ENCODE data around the gene SHISA2.

Gene SHISA2

GRCh38 chr13:26017932-26018665 lies 33.7 kb downstream of the SHISA2 start:
- no peak overlapping the region for H3K4me3 ChIP-seq (ENCODE audit: low read depth, low read length)
- no peak for DNase-seq (ENCODE audit: low read depth)
- no peak for TF ChIP-seq CTCF (IDR thresholded peaks at IDR 0.05; ENCODE audit: control insufficient read depth, extremely low read depth, insufficient read depth)

GRCh38 chr13:26017196-26017921 lies 34.5 kb downstream of the SHISA2 start:
- DNase-seq (ENCODE audit: low read depth), result no peak
- no peak for TF ChIP-seq CTCF (IDR thresholded peaks at IDR 0.05; ENCODE audit: control insufficient read depth, extremely low read depth, insufficient read depth)
- no peak overlapping the region for H3K4me3 ChIP-seq (ENCODE audit: low read depth, low read length)

DNA sequence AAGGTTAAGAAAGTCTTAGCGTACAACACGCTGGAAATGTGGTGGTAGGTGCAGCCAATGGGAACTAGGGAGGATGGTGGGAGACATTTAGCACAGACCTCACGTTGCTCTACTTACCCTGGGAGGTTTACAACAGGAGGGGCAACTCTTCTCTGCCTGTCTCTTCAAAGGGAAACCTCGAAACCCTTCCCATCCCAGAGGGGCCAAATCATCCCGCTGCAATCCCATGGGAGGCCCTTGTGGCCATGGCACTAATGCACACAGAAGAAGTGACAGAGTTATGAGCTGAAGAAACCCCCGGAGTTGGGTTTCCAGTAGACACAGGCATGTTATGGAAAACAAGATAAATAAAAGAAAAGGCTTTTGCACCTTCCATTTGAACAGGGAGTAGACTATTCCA lies 35.6 kb downstream of the SHISA2 start:
- DNase-seq (ENCODE audit: low read depth), result no peak
- TF ChIP-seq CTCF (IDR thresholded peaks at IDR 0.05; ENCODE audit: control insufficient read depth, extremely low read depth, insufficient read depth), result no peak
- no peak overlapping the region for H3K4me3 ChIP-seq (ENCODE audit: low read depth, low read length)

DNA sequence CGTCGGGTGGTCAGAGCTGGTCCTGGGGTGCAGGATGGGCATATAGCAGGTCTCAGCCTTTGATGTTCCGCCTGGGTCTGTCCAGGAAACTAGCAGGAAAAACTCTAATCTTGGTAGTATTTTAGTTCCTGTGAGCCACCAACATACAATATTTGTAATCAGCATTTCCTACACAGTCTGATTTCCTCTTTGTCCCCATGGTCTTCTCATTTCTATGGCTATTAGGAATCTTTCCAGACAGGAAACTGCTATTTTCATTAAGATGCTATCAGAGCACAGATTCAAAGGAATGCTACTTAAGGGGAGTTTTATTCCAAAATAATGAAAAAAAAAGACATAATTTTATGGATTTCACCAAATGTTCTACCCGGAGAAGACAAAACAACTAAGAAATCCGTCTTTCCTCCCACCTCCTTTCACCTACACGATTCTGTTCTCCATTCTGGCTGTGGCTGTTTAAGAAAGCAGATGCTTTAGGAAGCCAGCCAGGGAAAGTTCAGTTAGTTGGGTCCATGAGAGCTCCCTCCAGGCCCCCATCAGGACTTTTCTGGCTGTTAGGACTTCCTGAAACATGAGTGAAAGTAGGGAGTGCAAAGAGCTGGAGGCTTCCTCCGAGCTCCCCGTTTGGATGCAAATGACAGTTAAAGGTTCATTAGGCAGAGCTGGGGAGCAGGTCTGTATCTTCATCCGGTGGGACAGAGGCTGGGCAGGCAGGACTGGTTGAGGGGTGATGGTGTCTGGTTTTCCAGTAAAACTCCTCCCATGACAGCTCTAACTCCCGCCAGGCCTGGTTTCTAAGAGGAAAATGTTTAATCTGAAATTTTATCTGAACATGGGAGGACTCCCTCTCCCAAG lies 36.3 kb downstream of the SHISA2 start:
- DNase-seq (ENCODE audit: low read depth), result no peak
- TF ChIP-seq CTCF (IDR thresholded peaks at IDR 0.05; ENCODE audit: control insufficient read depth, extremely low read depth, insufficient read depth), result no peak
- no peak overlapping the region for H3K4me3 ChIP-seq (ENCODE audit: low read depth, low read length)

DNA sequence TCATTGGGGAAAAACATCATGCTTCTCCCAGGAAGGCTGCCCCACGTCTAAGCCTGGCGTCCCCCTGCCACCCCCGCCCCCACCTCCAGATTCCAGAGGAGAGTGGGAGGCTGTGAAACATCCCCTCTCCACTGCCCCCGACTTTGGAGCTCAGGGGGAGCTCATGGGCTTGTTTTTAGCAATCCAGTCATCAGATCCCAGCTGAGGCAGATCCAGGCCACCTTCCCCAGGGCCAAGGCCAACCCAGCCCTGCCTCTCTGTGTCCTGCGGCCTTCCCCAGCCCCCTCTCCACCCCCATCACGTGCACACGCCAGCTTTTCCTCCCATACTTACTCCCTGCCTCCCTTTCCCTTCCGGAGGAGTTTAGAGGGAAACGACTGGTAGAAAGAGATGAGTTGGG lies 38.8 kb downstream of the SHISA2 start:
- TF ChIP-seq CTCF (IDR thresholded peaks at IDR 0.05; ENCODE audit: control insufficient read depth, extremely low read depth, insufficient read depth), result no peak
- no peak for DNase-seq (ENCODE audit: low read depth)
- H3K4me3 ChIP-seq (ENCODE audit: low read depth, low read length), result no peak overlapping the region

DNA sequence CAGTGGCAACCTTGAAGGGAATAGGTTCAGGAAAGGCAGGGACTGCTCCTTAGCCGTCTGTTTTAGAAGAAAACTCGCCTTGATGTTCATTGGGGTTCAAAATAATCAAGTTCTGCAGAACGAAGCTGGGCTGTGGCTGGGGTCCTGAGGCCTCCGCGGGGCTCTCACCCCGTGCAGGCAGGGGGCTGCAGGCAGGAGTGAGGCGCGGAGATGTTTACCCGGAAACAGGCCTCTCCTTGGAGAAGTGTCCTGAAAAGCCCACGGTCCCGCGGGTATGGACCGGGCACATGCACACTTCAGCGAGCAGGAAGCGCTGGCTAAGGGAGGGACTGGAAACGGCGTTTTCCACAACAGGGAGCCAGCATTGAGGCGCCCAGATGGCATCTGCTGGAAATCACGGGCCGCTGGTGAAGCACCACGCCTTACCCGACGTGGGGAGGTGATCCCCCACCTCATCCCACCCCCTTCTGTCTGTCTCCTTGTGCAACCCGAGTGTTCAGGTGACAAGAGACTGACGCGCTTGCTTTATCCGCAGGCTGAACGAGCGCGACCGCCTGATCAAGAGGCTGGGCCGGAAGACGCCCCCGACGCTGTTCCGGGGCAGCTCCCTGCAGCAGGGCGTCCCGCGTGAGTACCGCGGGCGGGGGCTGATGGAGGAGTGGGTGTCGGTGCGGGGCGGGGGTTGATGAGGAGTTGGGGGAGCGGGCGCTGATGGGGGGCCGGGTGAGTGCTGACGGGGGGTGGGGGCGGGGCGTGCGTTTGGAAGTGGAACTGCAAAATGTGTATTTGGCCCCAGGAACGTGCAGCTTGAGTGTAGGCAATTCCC lies 39.6 kb downstream of the SHISA2 start:
- DNase-seq (ENCODE audit: low read depth), result no peak
- H3K4me3 ChIP-seq (ENCODE audit: low read depth, low read length), result no peak overlapping the region
- TF ChIP-seq CTCF (IDR thresholded peaks at IDR 0.05; ENCODE audit: control insufficient read depth, extremely low read depth, insufficient read depth), result no peak

Data from LNCaP clone FGC (cell line).